LNCAP (cell line): ENCODE measurements around the gene TACR2.

Experiments
- TF ChIP-seq, protein P1 (sequence below): fragments of 450-650 bp; IDR thresholded peaks from 2 replicates; pipeline ENCODE4 v1.5.1; 2017; ENCODE audit warnings: mild to moderate bottlenecking

Gene TACR2

DNA sequence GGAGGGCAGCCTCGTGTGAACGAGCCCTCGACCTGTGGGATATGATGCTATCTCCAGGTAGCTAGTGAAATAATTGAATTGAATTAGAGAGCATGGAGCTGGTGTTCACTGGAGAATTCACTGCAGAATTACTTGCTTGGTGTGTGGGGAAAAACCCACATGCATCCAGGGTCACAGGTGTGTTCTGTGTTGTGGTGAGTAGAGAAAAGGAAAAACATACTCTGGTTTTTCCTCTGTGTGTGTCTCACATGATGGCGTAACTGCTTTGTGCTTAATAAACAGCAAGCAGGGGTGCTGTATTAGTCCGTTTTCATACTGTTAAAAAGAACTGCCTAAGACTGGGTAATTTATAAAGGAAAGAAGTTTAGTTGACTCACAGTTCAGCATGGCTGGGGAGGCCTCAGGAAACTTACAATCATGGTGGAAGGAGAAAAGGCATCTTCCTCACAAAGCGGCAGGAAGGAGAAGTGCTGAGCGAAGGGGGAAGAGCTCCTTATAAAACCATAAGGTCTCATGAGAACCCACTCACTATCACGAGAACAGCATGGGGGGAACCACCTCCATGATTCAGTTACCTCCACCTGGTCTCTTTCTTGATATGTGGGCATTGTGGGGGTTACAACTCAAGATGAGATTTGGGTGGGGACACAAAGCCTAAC is 62.6 kb downstream of the TACR2 start:
- TF ChIP-seq, protein P1, sequence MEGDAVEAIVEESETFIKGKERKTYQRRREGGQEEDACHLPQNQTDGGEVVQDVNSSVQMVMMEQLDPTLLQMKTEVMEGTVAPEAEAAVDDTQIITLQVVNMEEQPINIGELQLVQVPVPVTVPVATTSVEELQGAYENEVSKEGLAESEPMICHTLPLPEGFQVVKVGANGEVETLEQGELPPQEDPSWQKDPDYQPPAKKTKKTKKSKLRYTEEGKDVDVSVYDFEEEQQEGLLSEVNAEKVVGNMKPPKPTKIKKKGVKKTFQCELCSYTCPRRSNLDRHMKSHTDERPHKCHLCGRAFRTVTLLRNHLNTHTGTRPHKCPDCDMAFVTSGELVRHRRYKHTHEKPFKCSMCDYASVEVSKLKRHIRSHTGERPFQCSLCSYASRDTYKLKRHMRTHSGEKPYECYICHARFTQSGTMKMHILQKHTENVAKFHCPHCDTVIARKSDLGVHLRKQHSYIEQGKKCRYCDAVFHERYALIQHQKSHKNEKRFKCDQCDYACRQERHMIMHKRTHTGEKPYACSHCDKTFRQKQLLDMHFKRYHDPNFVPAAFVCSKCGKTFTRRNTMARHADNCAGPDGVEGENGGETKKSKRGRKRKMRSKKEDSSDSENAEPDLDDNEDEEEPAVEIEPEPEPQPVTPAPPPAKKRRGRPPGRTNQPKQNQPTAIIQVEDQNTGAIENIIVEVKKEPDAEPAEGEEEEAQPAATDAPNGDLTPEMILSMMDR = no peak
